ENCODE measurements around the gene SERHL2. TPM values are rescaled to one million over a fixed set of nuclear protein-coding genes. Genes with fewer than 3 reads are reported as not detected.
"Not testable (repeated sequence)": the region's sequence is repeated elsewhere in the genome, so short reads cannot be mapped to it uniquely, and the experiment has no call there.

Gene SERHL2
- total RNA-seq, 1 experiment from 2014 or later = 2.1 TPM

- DNase-seq (ENCODE audit: low read depth) = no peak
These were observed 50.6 kb downstream of the SERHL2 start for GRCh38 chr22:42604403-42604802.

- DNase-seq (ENCODE audit: low read depth) = not testable (repeated sequence)
These were observed 53.9 kb downstream of the SERHL2 start for GRCh38 chr22:42607641-42608040.

- DNase-seq (ENCODE audit: low read depth) = no peak
These were observed 54.5 kb downstream of the SERHL2 start for GRCh38 chr22:42608136-42608822.

- DNase-seq (ENCODE audit: low read depth) = peak; percentile 79
These were observed 55.1 kb downstream of the SERHL2 start for GRCh38 chr22:42608823-42609361.

GRCh38 chr22:42610186-42610585 is 56.4 kb downstream of the SERHL2 start:
- no peak for DNase-seq (ENCODE audit: low read depth)

GRCh38 chr22:42611051-42611450 is 57.3 kb downstream of the SERHL2 start:
- DNase-seq (ENCODE audit: low read depth) = no peak

- DNase-seq (ENCODE audit: low read depth) = no peak
These were observed 58.6 kb downstream of the SERHL2 start for GRCh38 chr22:42612336-42612735.

- DNase-seq (ENCODE audit: low read depth) = no peak
These were observed 60.1 kb downstream of the SERHL2 start for GRCh38 chr22:42613872-42614301.

GRCh38 chr22:42614312-42615091 is 60.7 kb downstream of the SERHL2 start, which contains the start of gene POLDIP3:
Gene POLDIP3 (minus strand): TSS chr22:42614883. CDS start chr22:42614857, 26 bp downstream.
- peak; percentile 97 for DNase-seq (ENCODE audit: low read depth)

- peak; percentile 99 for DNase-seq (ENCODE audit: low read depth)
These were observed 61.5 kb downstream of the SERHL2 start for GRCh38 chr22:42615092-42615859.

GRCh38 chr22:42615860-42616175 is 62.1 kb downstream of the SERHL2 start:
- DNase-seq (ENCODE audit: low read depth) = not testable (repeated sequence)

GRCh38 chr22:42617155-42617983 is 63.6 kb downstream of the SERHL2 start:
- DNase-seq (ENCODE audit: low read depth) = no peak

- no peak for DNase-seq (ENCODE audit: low read depth)
These were observed 65.7 kb downstream of the SERHL2 start for GRCh38 chr22:42619261-42620063.

GRCh38 chr22:42620084-42620483 is 66.3 kb downstream of the SERHL2 start:
- no peak for DNase-seq (ENCODE audit: low read depth)

GRCh38 chr22:42621505-42622002 is 67.8 kb downstream of the SERHL2 start:
- DNase-seq (ENCODE audit: low read depth) = peak; percentile 87

- DNase-seq (ENCODE audit: low read depth) = no peak
These were observed 68.4 kb downstream of the SERHL2 start for GRCh38 chr22:42622061-42622710.

GRCh38 chr22:42623301-42623751 is 69.6 kb downstream of the SERHL2 start:
- DNase-seq (ENCODE audit: low read depth) = no peak
